Measurements from ENCODE around the gene CCDC192. TPM values are rescaled to one million over a fixed set of nuclear protein-coding genes. Genes with fewer than 3 reads are reported as not detected.

Gene CCDC192
- total RNA-seq, 2 experiments from 2014 or later = not detected

DNA sequence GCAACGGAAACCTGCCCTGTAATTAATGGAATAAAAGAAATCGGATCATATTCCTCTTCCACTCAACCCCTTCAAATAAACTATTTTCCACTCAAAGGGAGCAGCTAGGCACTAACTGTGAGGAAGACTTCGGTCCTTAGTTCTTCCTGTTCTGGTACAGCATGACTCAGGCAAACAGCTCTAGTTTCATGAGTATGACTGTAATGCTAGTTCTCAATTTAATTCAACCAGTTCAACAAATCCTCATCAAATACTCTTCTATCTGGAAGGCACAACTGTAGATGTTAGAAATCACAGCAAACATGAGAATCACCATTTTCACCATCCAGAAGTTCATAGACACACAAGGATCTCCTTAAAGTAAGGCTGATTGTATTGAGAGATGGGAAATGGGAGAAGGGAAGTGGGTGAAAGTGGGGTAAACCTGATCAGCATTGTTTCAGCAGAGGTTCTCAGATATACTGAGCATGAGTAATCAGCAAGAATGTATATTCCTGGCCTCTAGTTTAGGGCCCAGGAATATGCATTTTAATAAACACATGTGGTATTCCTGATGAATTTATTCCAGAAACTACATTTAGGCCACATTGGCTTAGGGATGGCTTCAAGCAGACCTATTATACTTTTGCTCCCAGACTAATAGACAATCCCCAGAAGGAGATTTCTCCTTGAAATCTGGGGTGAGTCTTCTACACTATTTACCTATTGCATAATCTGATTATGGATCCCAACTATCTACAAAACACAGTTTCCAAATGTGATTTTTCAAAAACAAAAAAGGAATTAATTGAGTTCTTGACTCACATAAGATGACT is 239.3 kb downstream of the CCDC192 start:
- ChIA-PET CTCF (no interaction called here), POLR2A (no interaction called here)
- DNase-seq = no peak
- ATAC-seq (ENCODE audit: poor library complexity) = no peak
- TF ChIP-seq, protein P1, sequence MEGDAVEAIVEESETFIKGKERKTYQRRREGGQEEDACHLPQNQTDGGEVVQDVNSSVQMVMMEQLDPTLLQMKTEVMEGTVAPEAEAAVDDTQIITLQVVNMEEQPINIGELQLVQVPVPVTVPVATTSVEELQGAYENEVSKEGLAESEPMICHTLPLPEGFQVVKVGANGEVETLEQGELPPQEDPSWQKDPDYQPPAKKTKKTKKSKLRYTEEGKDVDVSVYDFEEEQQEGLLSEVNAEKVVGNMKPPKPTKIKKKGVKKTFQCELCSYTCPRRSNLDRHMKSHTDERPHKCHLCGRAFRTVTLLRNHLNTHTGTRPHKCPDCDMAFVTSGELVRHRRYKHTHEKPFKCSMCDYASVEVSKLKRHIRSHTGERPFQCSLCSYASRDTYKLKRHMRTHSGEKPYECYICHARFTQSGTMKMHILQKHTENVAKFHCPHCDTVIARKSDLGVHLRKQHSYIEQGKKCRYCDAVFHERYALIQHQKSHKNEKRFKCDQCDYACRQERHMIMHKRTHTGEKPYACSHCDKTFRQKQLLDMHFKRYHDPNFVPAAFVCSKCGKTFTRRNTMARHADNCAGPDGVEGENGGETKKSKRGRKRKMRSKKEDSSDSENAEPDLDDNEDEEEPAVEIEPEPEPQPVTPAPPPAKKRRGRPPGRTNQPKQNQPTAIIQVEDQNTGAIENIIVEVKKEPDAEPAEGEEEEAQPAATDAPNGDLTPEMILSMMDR (IDR thresholded peaks at IDR 0.05) = no peak
- Histone ChIP-seq H3K27me3 (ENCODE audit: control insufficient read depth in 1 of 2, insufficient read depth in 2 of 2, low read length in 2 of 2) (no peaks in the 10 kb centered on the region), H3K9me3 (ENCODE audit: control insufficient read depth in 1 of 2, insufficient read depth in 1 of 2, low read length in 2 of 2) (no peaks in the 10 kb centered on the region), H3K4me1 (ENCODE audit: insufficient read depth, low read length) (no peaks in the 10 kb centered on the region), H3K4me3 (ENCODE audit: low read length) (no peak overlapping the region), H3K36me3 (ENCODE audit: insufficient read depth, low read length) (no peaks in the 10 kb centered on the region), H3K27ac (ENCODE audit: low read depth in 1 of 2, low read length in 2 of 2) (no peak overlapping the region)
- no peaks in the 10 kb centered on the region for H3K27me3 Mint-ChIP-seq
- no peak overlapping the region for H3K27ac Mint-ChIP-seq
- H3K36me3 Mint-ChIP-seq (ENCODE audit: low read depth) = no peaks in the 10 kb centered on the region
- H3K4me3 Mint-ChIP-seq = no peak overlapping the region
- intact Hi-C loops (cut with DNase I, micrococcal nuclease) = no loop called here
- no peaks in the 10 kb centered on the region for H3K4me1 Mint-ChIP-seq (ENCODE audit: low read depth)
- H3K9me3 Mint-ChIP-seq = no peaks in the 10 kb centered on the region

DNA sequence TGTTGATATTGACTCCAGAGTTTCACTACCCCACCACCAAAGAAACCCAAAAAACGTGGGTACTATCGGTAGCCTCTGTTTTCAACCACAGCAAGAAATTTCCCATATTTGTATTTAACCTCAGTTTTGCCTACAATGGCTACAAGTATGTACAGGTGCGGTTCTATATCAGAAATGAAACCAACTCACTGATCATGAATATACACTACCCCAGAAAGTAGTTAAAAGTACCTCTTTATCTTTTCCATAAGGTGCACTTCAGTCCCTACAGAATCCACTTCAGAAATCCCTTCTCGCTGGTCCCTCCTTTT is 239.8 kb downstream of the CCDC192 start:
- Histone ChIP-seq H3K36me3 (ENCODE audit: insufficient read depth, low read length) (no peaks in the 10 kb centered on the region), H3K27me3 (ENCODE audit: control insufficient read depth in 1 of 2, insufficient read depth in 2 of 2, low read length in 2 of 2) (no peaks in the 10 kb centered on the region), H3K9me3 (ENCODE audit: control insufficient read depth in 1 of 2, insufficient read depth in 1 of 2, low read length in 2 of 2) (no peaks in the 10 kb centered on the region), H3K4me1 (ENCODE audit: insufficient read depth, low read length) (no peaks in the 10 kb centered on the region), H3K27ac (ENCODE audit: low read depth in 1 of 2, low read length in 2 of 2) (no peak overlapping the region), H3K4me3 (ENCODE audit: low read length) (no peak overlapping the region)
- ChIA-PET POLR2A (no interaction called here), CTCF (no interaction called here)
- no peak for DNase-seq
- intact Hi-C loops (cut with DNase I, micrococcal nuclease) = no loop called here
- Mint-ChIP-seq H3K27ac (no peak overlapping the region), H3K4me3 (no peak overlapping the region), H3K9me3 (no peaks in the 10 kb centered on the region), H3K36me3 (ENCODE audit: low read depth) (no peaks in the 10 kb centered on the region), H3K4me1 (ENCODE audit: low read depth) (no peaks in the 10 kb centered on the region), H3K27me3 (no peaks in the 10 kb centered on the region)
- TF ChIP-seq, protein P1 (IDR thresholded peaks at IDR 0.05) = no peak
- ATAC-seq (ENCODE audit: poor library complexity) = no peak

DNA sequence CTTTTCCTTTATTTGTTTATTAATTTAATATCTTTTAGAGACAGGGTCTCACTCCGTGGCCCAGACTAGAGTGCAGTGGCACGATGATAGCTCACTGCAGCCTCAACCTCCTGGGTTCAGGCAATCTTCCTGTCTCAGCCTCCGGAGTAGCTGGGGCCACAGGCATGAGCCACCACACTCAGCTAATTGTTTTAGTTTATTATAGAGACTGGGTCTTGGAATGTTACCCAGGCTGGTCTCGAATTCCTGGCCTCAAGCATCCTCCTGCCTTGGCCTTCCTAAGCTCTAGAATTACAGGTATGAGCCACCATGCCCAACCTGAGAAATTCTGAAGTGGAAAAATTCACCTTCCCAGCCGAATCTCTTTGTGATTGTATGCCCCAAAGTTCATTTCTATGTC is 240.9 kb downstream of the CCDC192 start:
- CTCF ChIA-PET = no interaction called here
- POLR2A ChIA-PET = no interaction called here
- TF ChIP-seq, protein P1 (IDR thresholded peaks at IDR 0.05) = no peak

More for the DNA sequence above, 240.9 kb downstream of the CCDC192 start:
- Mint-ChIP-seq H3K27ac (no peak overlapping the region), H3K27me3 (no peaks in the 10 kb centered on the region), H3K36me3 (ENCODE audit: low read depth) (no peaks in the 10 kb centered on the region), H3K4me1 (ENCODE audit: low read depth) (no peaks in the 10 kb centered on the region), H3K4me3 (no peak overlapping the region), H3K9me3 (no peaks in the 10 kb centered on the region)
- Histone ChIP-seq H3K9me3 (ENCODE audit: control insufficient read depth in 1 of 2, insufficient read depth in 1 of 2, low read length in 2 of 2) (no peaks in the 10 kb centered on the region), H3K36me3 (ENCODE audit: insufficient read depth, low read length) (no peaks in the 10 kb centered on the region), H3K4me3 (ENCODE audit: low read length) (no peak overlapping the region), H3K27ac (ENCODE audit: low read depth in 1 of 2, low read length in 2 of 2) (no peak overlapping the region), H3K4me1 (ENCODE audit: insufficient read depth, low read length) (no peaks in the 10 kb centered on the region), H3K27me3 (ENCODE audit: control insufficient read depth in 1 of 2, insufficient read depth in 2 of 2, low read length in 2 of 2) (no peaks in the 10 kb centered on the region)
- DNase-seq (no peak), ATAC-seq (ENCODE audit: poor library complexity) (no peak)
- intact Hi-C loops (cut with DNase I, micrococcal nuclease) = no loop called here

All from CD4-positive, alpha-beta T cell (primary cell).